SHP77 treated with DMSO at 0.1 percent for 48 hours (cell line): ENCODE data around the gene ALPP.
"Not testable (repeated sequence)": the region's sequence is repeated elsewhere in the genome, so short reads cannot be mapped to it uniquely, and the experiment has no call there.

ENCODE experiments used
- DNase-seq: peaks from one replicate; lab custom pipeline; 2025; lab: John Stamatoyannopoulos, UW

ALPP gene

GRCh38 chr2:232381204-232382031 lies 2.9 kb downstream of the ALPP start:
- DNase-seq, result not testable (repeated sequence)

GRCh38 chr2:232382331-232383225 lies 4.0 kb downstream of the ALPP start:
- DNase-seq, result no peak

GRCh38 chr2:232384466-232384865 lies 5.9 kb downstream of the ALPP start:
- no peak for DNase-seq

GRCh38 chr2:232385058-232385457 lies 6.5 kb downstream of the ALPP start:
- DNase-seq, result not testable (repeated sequence)

- DNase-seq, result no peak
Observed at GRCh38 chr2:232385660-232386489, 7.3 kb downstream of the ALPP start.

GRCh38 chr2:232386490-232386739 lies 7.9 kb downstream of the ALPP start:
- DNase-seq, result no peak

GRCh38 chr2:232386740-232387450 lies 8.3 kb downstream of the ALPP start:
- DNase-seq, result no peak

GRCh38 chr2:232387451-232388171 lies 9.1 kb downstream of the ALPP start:
- no peak for DNase-seq

GRCh38 chr2:232388324-232388891 lies 9.9 kb downstream of the ALPP start:
- DNase-seq, result no peak

- DNase-seq, result no peak
Observed at GRCh38 chr2:232389327-232389726, 10.8 kb downstream of the ALPP start.

GRCh38 chr2:232390661-232391060 lies 12.1 kb downstream of the ALPP start:
- no peak for DNase-seq

- no peak for DNase-seq
Observed at GRCh38 chr2:232393556-232393955, 15.0 kb downstream of the ALPP start.

- not testable (repeated sequence) for DNase-seq
Observed at GRCh38 chr2:232394431-232394830, 15.9 kb downstream of the ALPP start.

- no peak for DNase-seq
Observed at GRCh38 chr2:232395586-232395985, 17.0 kb downstream of the ALPP start.

- no peak for DNase-seq
Observed at GRCh38 chr2:232396683-232397082, 18.1 kb downstream of the ALPP start.

- DNase-seq, result no peak
Observed at GRCh38 chr2:232398293-232399034, 19.9 kb downstream of the ALPP start.

GRCh38 chr2:232400256-232401015 lies 21.9 kb downstream of the ALPP start:
- DNase-seq, result no peak

- DNase-seq, result no peak
Observed at GRCh38 chr2:232402518-232402917, 24.0 kb downstream of the ALPP start.

GRCh38 chr2:232405943-232406510 lies 27.5 kb downstream of the ALPP start:
- DNase-seq, result no peak
